ENCODE measurements around the gene HNRNPA0.

Gene HNRNPA0

DNA sequence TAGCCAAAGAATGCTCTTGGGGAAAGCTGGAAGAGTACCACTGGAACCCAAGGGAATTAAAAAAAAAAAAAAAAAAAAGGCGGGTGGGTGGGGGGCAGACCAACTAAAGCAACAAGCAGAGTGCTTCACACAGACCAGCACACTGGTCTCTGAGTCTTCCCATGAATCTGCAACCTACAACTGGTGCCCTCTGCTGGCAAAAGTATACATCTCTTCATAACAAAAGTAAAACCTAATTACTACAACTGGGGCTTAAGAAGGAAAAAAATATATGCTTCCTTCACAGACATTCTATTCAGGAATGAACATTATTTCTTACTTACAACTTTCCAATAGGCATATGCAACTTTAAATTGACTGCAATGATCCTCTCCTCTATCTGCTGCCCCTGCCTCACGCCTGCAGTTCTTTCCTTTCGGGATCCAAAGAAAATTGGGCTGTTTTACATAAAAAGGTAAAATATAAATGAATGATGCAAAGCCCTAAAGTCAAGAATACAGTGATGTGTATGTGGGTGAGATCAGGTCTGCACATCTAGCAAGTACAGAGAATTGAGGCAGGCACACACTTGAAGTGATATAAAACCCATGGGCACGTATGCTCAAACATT, 11.0 kb downstream of the HNRNPA0 start:
- TF ChIP-seq TCF4 (CRISPR knock-in tag; IDR thresholded peaks at IDR 0.05; ENCODE audit: borderline replicate concordance) = no peak
- no peak for TF ChIP-seq ZC3H10 (CRISPR knock-in tag; IDR thresholded peaks at IDR 0.05)
- TF ChIP-seq, protein P1, sequence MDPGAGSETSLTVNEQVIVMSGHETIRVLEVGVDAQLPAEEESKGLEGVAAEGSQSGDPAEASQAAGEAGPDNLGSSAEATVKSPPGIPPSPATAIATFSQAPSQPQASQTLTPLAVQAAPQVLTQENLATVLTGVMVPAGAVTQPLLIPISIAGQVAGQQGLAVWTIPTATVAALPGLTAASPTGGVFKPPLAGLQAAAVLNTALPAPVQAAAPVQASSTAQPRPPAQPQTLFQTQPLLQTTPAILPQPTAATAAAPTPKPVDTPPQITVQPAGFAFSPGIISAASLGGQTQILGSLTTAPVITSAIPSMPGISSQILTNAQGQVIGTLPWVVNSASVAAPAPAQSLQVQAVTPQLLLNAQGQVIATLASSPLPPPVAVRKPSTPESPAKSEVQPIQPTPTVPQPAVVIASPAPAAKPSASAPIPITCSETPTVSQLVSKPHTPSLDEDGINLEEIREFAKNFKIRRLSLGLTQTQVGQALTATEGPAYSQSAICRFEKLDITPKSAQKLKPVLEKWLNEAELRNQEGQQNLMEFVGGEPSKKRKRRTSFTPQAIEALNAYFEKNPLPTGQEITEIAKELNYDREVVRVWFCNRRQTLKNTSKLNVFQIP (CRISPR knock-in tag; IDR thresholded peaks at IDR 0.05; ENCODE audit: borderline replicate concordance, low read depth) = no peak
- TF ChIP-seq, protein P2, sequence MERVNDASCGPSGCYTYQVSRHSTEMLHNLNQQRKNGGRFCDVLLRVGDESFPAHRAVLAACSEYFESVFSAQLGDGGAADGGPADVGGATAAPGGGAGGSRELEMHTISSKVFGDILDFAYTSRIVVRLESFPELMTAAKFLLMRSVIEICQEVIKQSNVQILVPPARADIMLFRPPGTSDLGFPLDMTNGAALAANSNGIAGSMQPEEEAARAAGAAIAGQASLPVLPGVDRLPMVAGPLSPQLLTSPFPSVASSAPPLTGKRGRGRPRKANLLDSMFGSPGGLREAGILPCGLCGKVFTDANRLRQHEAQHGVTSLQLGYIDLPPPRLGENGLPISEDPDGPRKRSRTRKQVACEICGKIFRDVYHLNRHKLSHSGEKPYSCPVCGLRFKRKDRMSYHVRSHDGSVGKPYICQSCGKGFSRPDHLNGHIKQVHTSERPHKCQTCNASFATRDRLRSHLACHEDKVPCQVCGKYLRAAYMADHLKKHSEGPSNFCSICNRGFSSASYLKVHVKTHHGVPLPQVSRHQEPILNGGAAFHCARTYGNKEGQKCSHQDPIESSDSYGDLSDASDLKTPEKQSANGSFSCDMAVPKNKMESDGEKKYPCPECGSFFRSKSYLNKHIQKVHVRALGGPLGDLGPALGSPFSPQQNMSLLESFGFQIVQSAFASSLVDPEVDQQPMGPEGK (CRISPR knock-in tag; IDR thresholded peaks at IDR 0.05; ENCODE audit: borderline replicate concordance) = no peak
- ATAC-seq = peak; percentile 94

DNA sequence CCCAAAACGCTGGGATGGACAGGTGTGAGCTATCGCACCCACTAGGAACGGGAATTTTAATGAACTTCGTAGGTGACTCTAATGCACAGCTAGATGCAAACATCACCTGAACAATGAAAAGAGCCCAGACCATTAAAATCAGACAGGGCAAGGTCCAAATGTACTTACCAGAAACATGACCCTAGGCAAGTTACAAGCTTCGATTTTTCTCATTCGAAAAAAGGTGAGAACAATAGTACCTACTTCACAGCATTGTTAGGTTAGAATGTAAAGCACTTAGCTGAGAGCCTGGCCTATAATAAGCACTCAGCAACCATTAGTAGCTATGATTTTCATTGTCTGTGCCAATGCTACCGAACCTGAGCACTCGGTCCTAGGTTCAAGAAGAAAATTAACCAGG, 12.4 kb downstream of the HNRNPA0 start:
- TF ChIP-seq, protein P2 (CRISPR knock-in tag; IDR thresholded peaks at IDR 0.05; ENCODE audit: borderline replicate concordance) = no peak
- TF ChIP-seq ZNF565 (CRISPR knock-in tag; conservative IDR thresholded peaks at IDR 0.05; ENCODE audit: low read depth) = no peak
- TF ChIP-seq, protein P3, sequence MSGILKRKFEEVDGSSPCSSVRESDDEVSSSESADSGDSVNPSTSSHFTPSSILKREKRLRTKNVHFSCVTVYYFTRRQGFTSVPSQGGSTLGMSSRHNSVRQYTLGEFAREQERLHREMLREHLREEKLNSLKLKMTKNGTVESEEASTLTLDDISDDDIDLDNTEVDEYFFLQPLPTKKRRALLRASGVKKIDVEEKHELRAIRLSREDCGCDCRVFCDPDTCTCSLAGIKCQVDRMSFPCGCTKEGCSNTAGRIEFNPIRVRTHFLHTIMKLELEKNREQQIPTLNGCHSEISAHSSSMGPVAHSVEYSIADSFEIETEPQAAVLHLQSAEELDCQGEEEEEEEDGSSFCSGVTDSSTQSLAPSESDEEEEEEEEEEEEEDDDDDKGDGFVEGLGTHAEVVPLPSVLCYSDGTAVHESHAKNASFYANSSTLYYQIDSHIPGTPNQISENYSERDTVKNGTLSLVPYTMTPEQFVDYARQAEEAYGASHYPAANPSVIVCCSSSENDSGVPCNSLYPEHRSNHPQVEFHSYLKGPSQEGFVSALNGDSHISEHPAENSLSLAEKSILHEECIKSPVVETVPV (CRISPR knock-in tag; IDR thresholded peaks at IDR 0.05) = no peak
- no peak for ATAC-seq

DNA sequence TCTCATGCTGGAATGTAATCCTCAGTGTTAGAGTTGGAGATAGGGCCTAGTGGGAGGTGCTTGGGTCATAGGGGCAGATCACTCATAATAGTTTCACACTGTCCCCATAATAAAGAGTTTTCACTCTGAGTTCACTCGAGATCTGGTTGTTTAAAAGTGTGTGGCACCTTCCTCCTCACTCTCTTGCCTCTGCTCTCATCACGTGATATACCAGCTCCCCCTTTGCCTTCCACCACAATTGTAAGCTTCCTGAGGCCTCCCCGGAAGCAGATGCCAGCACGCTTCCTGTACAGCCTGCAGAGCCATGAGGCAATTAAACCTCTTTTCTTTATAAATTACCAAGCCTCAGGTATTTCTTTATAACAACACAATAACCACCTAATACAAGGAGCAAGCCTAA, 14.4 kb downstream of the HNRNPA0 start:
- TF ChIP-seq GLIS3 (CRISPR knock-in tag; IDR thresholded peaks at IDR 0.05) (no peak), ZNF8 (CRISPR knock-in tag; IDR thresholded peaks at IDR 0.05) (no peak), BACH2 (CRISPR knock-in tag; IDR thresholded peaks at IDR 0.05; ENCODE audit: borderline replicate concordance) (no peak), RARB (CRISPR knock-in tag; IDR thresholded peaks at IDR 0.05) (no peak), ISL1 (CRISPR knock-in tag; IDR thresholded peaks at IDR 0.05) (no peak), ZNF565 (CRISPR knock-in tag; conservative IDR thresholded peaks at IDR 0.05; ENCODE audit: low read depth) (no peak), PPARA (CRISPR knock-in tag; IDR thresholded peaks at IDR 0.05; ENCODE audit: borderline replicate concordance) (no peak), ZFP3 (CRISPR knock-in tag; IDR thresholded peaks at IDR 0.05) (no peak), ZC3H10 (CRISPR knock-in tag; IDR thresholded peaks at IDR 0.05) (no peak), ZFP30 (CRISPR knock-in tag; IDR thresholded peaks at IDR 0.05) (no peak), TOX (CRISPR knock-in tag; IDR thresholded peaks at IDR 0.05; ENCODE audit: borderline replicate concordance) (no peak), TCF4 (CRISPR knock-in tag; IDR thresholded peaks at IDR 0.05; ENCODE audit: borderline replicate concordance) (no peak), ESRRG (CRISPR knock-in tag; IDR thresholded peaks at IDR 0.05) (no peak), SNAI2 (CRISPR knock-in tag; IDR thresholded peaks at IDR 0.05) (no peak), OSR1 (CRISPR knock-in tag; IDR thresholded peaks at IDR 0.05) (no peak)
- TF ChIP-seq, protein P3 (CRISPR knock-in tag; IDR thresholded peaks at IDR 0.05) = no peak
- TF ChIP-seq, protein P4, sequence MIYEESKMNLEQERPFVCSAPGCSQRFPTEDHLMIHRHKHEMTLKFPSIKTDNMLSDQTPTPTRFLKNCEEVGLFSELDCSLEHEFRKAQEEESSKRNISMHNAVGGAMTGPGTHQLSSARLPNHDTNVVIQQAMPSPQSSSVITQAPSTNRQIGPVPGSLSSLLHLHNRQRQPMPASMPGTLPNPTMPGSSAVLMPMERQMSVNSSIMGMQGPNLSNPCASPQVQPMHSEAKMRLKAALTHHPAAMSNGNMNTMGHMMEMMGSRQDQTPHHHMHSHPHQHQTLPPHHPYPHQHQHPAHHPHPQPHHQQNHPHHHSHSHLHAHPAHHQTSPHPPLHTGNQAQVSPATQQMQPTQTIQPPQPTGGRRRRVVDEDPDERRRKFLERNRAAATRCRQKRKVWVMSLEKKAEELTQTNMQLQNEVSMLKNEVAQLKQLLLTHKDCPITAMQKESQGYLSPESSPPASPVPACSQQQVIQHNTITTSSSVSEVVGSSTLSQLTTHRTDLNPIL (CRISPR knock-in tag; IDR thresholded peaks at IDR 0.05; ENCODE audit: low read depth) = no peak
- TF ChIP-seq, protein P1 (CRISPR knock-in tag; IDR thresholded peaks at IDR 0.05; ENCODE audit: borderline replicate concordance, low read depth) = no peak
- no peak for ATAC-seq
